RWPE2 (cell line): ENCODE measurements around the gene LRRK1.

ENCODE experiments used
- ATAC-seq: fragments of 200-7000 bp; cut with Tn5 transposase; 3 replicates; pipeline ENCODE4 v1.9.1; 2021; ENCODE audit warnings: low read depth
- DNase-seq: peaks from one replicate; pipeline ENCODE4 v3.0.0-alpha.2; 2020; ENCODE audit warnings: low spot score
- H3K27ac ChIP-seq: fragments of 450-650 bp; 2 replicates; pipeline ENCODE4 v1.5.1; 2017; ENCODE audit warnings: mild to moderate bottlenecking; ENCODE audit not compliant: poor library complexity, severe bottlenecking
- H3K27me3 ChIP-seq: fragments of 250-450 bp; sonication (Bioruptor Pico); 2 replicates; pipeline ENCODE4 v1.5.1; 2021; ENCODE audit warnings: mild to moderate bottlenecking, moderate library complexity; ENCODE audit not compliant: insufficient read depth, poor library complexity, severe bottlenecking
- H3K36me3 ChIP-seq: fragments of 250-450 bp; sonication (Bioruptor Pico); 2 replicates; pipeline ENCODE4 v1.5.1; 2020; ENCODE audit warnings: low read depth, mild to moderate bottlenecking, moderate library complexity
- H3K4me1 ChIP-seq: fragments of 250-450 bp; sonication (Bioruptor Pico); 2 replicates; pipeline ENCODE4 v1.5.1; 2021; ENCODE audit warnings: mild to moderate bottlenecking, moderate library complexity; ENCODE audit not compliant: insufficient read depth, poor library complexity, severe bottlenecking
- H3K4me3 ChIP-seq: fragments of 250-450 bp; sonication (Bioruptor Pico); 2 replicates; pipeline ENCODE4 v1.5.1; 2021; ENCODE audit warnings: mild to moderate bottlenecking, moderate library complexity; ENCODE audit not compliant: severe bottlenecking
- H3K9me3 ChIP-seq: fragments of 250-450 bp; sonication (Bioruptor Pico); 2 replicates; pipeline ENCODE4 v1.5.1; 2021; ENCODE audit warnings: mild to moderate bottlenecking, moderate library complexity; ENCODE audit not compliant: severe bottlenecking
- CTCF ChIP-seq: fragments of 450-650 bp; IDR thresholded peaks from one replicate; pipeline ENCODE4 v1.5.1; 2017; ENCODE audit warnings: mild to moderate bottlenecking, moderate library complexity; ENCODE audit not compliant: poor library complexity, severe bottlenecking

Gene LRRK1

GRCh38 chr15:101115393-101115785, 196.2 kb downstream of the LRRK1 start:
- H3K27ac ChIP-seq: no peak overlapping the region
- ATAC-seq (no peak), DNase-seq (peak; percentile 46)
- TF ChIP-seq CTCF: no peak
- H3K9me3 ChIP-seq: no peaks in the 10 kb centered on the region
- H3K27me3 ChIP-seq: no peaks in the 10 kb centered on the region
- H3K4me1 ChIP-seq: peaks cover 10% of the 10 kb centered on the region
- H3K4me3 ChIP-seq: no peak overlapping the region
- no peaks in the 10 kb centered on the region for H3K36me3 ChIP-seq

- no peaks in the 10 kb centered on the region for H3K36me3 ChIP-seq
- ATAC-seq (no peak), DNase-seq (peak; percentile 68)
- no peaks in the 10 kb centered on the region for H3K27me3 ChIP-seq
- H3K9me3 ChIP-seq: no peaks in the 10 kb centered on the region
- no peak overlapping the region for H3K27ac ChIP-seq
- TF ChIP-seq CTCF: no peak
- H3K4me3 ChIP-seq: no peak overlapping the region
- peaks cover 10% of the 10 kb centered on the region for H3K4me1 ChIP-seq
Measured at GRCh38 chr15:101115786-101116680, 196.9 kb downstream of the LRRK1 start.

GRCh38 chr15:101116681-101116976, 197.5 kb downstream of the LRRK1 start:
- ATAC-seq (no peak), DNase-seq (peak; percentile 42)
- Histone ChIP-seq H3K27ac (no peak overlapping the region), H3K4me3 (no peak overlapping the region), H3K27me3 (no peaks in the 10 kb centered on the region), H3K4me1 (peaks cover 10% of the 10 kb centered on the region), H3K9me3 (no peaks in the 10 kb centered on the region), H3K36me3 (no peaks in the 10 kb centered on the region)
- no peak for TF ChIP-seq CTCF

- no peaks in the 10 kb centered on the region for H3K9me3 ChIP-seq
- no peak overlapping the region for H3K4me3 ChIP-seq
- DNase-seq (peak; percentile 55), ATAC-seq (no peak)
- no peak for TF ChIP-seq CTCF
- H3K4me1 ChIP-seq: peaks cover 1% of the 10 kb centered on the region
- H3K27me3 ChIP-seq: no peaks in the 10 kb centered on the region
- H3K36me3 ChIP-seq: no peaks in the 10 kb centered on the region
- H3K27ac ChIP-seq: no peak overlapping the region
Measured at GRCh38 chr15:101118116-101118515, 199.0 kb downstream of the LRRK1 start.

GRCh38 chr15:101118615-101119014, 199.5 kb downstream of the LRRK1 start:
- Histone ChIP-seq H3K9me3 (no peaks in the 10 kb centered on the region), H3K4me1 (no peaks in the 10 kb centered on the region), H3K36me3 (no peaks in the 10 kb centered on the region), H3K27ac (no peak overlapping the region), H3K27me3 (no peaks in the 10 kb centered on the region), H3K4me3 (no peak overlapping the region)
- ATAC-seq: no peak
- peak; percentile 63 for DNase-seq
- TF ChIP-seq CTCF: no peak
